Endodermal cell (in vitro differentiated cells): ENCODE results near the gene CWC22. TPM values are rescaled to one million over a fixed set of nuclear protein-coding genes. Genes with fewer than 3 reads are reported as not detected.
"Not testable (repeated sequence)": the region's sequence is repeated elsewhere in the genome, so short reads cannot be mapped to it uniquely, and the experiment has no call there.

Source experiments
- DNase-seq: peaks from one replicate; pipeline ENCODE4 v3.0.0-alpha.2; 2017
- H3K27ac ChIP-seq: 2 replicates; pipeline ENCODE4 v1.5.1; 2013; ENCODE audit warnings: mild to moderate bottlenecking, low read depth, low read length, moderate library complexity
- H3K27me3 ChIP-seq: 2 replicates; pipeline ENCODE4 v1.6.1; 2013; ENCODE audit warnings: mild to moderate bottlenecking, low read length, moderate library complexity; ENCODE audit not compliant: insufficient read depth, control insufficient read depth, poor library complexity, severe bottlenecking
- H3K36me3 ChIP-seq: 2 replicates; pipeline ENCODE4 v1.7.0; 2013; ENCODE audit warnings: mild to moderate bottlenecking, low read length, moderate library complexity; ENCODE audit not compliant: control insufficient read depth, insufficient read depth
- H3K4me1 ChIP-seq: one replicate; pipeline ENCODE4 v1.7.0; 2013; ENCODE audit warnings: low read length; ENCODE audit not compliant: control insufficient read depth, insufficient read depth
- H3K4me3 ChIP-seq: 2 replicates; pipeline ENCODE4 v1.5.1; 2013; ENCODE audit warnings: mild to moderate bottlenecking, low read length, moderate library complexity
- H3K9ac ChIP-seq: 2 replicates; pipeline ENCODE4 v1.6.1; 2013; ENCODE audit warnings: mild to moderate bottlenecking, low read length, moderate library complexity; ENCODE audit not compliant: poor library complexity, severe bottlenecking; ENCODE audit errors: extremely low read depth
- H3K9me3 ChIP-seq: 2 replicates; pipeline ENCODE4 v1.6.1; 2013; ENCODE audit warnings: mild to moderate bottlenecking, low read length, moderate library complexity; ENCODE audit not compliant: control insufficient read depth
- H3K27ac Mint-ChIP-seq: 2 replicates; pipeline ENCODE4 v1.8.0; 2020; ENCODE audit warnings: mixed read lengths
- H3K27me3 Mint-ChIP-seq: 2 replicates; pipeline ENCODE4 v1.8.0; 2021; ENCODE audit warnings: mild to moderate bottlenecking, mixed read lengths; ENCODE audit not compliant: insufficient read depth
- H3K36me3 Mint-ChIP-seq: 2 replicates; pipeline ENCODE4 v1.8.0; 2020; ENCODE audit warnings: low read depth, mixed read lengths
- H3K4me1 Mint-ChIP-seq: 2 replicates; pipeline ENCODE4 v1.8.0; 2020; ENCODE audit warnings: mixed read lengths
- H3K4me3 Mint-ChIP-seq: 2 replicates; pipeline ENCODE4 v1.8.0; 2020; ENCODE audit warnings: mild to moderate bottlenecking, moderate library complexity, mixed read lengths
- H3K9me3 Mint-ChIP-seq: 2 replicates; pipeline ENCODE4 v1.8.0; 2020; ENCODE audit warnings: mild to moderate bottlenecking, mixed read lengths
- CTCF ChIP-seq: fragments of 200-600 bp; sonication (generic); conservative IDR thresholded peaks from 2 replicates; pipeline ENCODE4 v1.5.0; 2021; ENCODE audit warnings: antibody characterized with exemption, mild to moderate bottlenecking
- WGBS, 2 experiments: methylation state at CpG; one replicate each; pipeline versions ENCODE4 v1.1.5 to v1.1.7; 2013; ENCODE audit warnings: missing lambda C conversion rate in 2 of 2, mixed read lengths in 1 of 2; ENCODE audit not compliant: insufficient coverage in 1 of 2, insufficient read length in 1 of 2; 5-methylcytosine and 5-hydroxymethylcytosine counted together
- total RNA-seq, 2 donors: library from RNA; stranded (reverse); fragmentation: NEBNext Ultra II Directional in 1 of 2; extraction: Animal tissue kit (Norgen Biotek cat#: 25700) in 1 of 2; gene quantifications; 2 replicates in 1 of 2; 3 replicates in 1 of 2; pipeline ENCODE4 v1.2.1, GENCODE V29; 2021

Gene CWC22
- total RNA-seq, 2 donors from 2014 or later = 33.4 to 43.5 TPM

- H3K4me3 ChIP-seq = no peak overlapping the region
- Mint-ChIP-seq H3K27me3 (no peaks in the 10 kb centered on the region), H3K27ac (no peak overlapping the region), H3K4me3 (no peak overlapping the region), H3K4me1 (peaks cover 3% of the 10 kb centered on the region), H3K9me3 (peaks cover 3% of the 10 kb centered on the region), H3K36me3 (no peaks in the 10 kb centered on the region)
- TF ChIP-seq CTCF = no peak
- no peak for DNase-seq
- peaks cover 4% of the 10 kb centered on the region for H3K9me3 ChIP-seq
- no peaks in the 10 kb centered on the region for H3K27me3 ChIP-seq
- no peaks in the 10 kb centered on the region for H3K36me3 ChIP-seq
- no peak overlapping the region for H3K27ac ChIP-seq
- no peaks in the 10 kb centered on the region for H3K4me1 ChIP-seq
- WGBS, 2 experiments = 100% methylated on average over 1 of the region's 1 CpG
- no peak overlapping the region for H3K9ac ChIP-seq
Observed at GRCh38 chr2:179936141-179936540, 71.0 kb downstream of the CWC22 start.

GRCh38 chr2:179932786-179933185 is 74.3 kb downstream of the CWC22 start:
- H3K9ac ChIP-seq = no peak overlapping the region
- H3K4me3 Mint-ChIP-seq = no peak overlapping the region
- TF ChIP-seq CTCF = no peak
- H3K36me3 ChIP-seq = no peaks in the 10 kb centered on the region
- peaks cover 3% of the 10 kb centered on the region for H3K4me1 Mint-ChIP-seq
- H3K4me3 ChIP-seq = no peak overlapping the region
- no peak overlapping the region for H3K27ac ChIP-seq
- no peak overlapping the region for H3K27ac Mint-ChIP-seq
- H3K9me3 ChIP-seq = peaks cover 26% of the 10 kb centered on the region
- no peak for DNase-seq
- no peaks in the 10 kb centered on the region for H3K27me3 Mint-ChIP-seq
- H3K36me3 Mint-ChIP-seq = peaks cover 11% of the 10 kb centered on the region
- 97 to 100% methylated on average over 2 of the region's 2 CpGs for WGBS, 2 experiments
- no peaks in the 10 kb centered on the region for H3K4me1 ChIP-seq
- no peaks in the 10 kb centered on the region for H3K27me3 ChIP-seq
- peaks cover 33% of the 10 kb centered on the region for H3K9me3 Mint-ChIP-seq

- no peak for TF ChIP-seq CTCF
- peaks cover 3% of the 10 kb centered on the region for H3K4me1 Mint-ChIP-seq
- peaks cover 38% of the 10 kb centered on the region for H3K9me3 ChIP-seq
- no peak for DNase-seq
- WGBS, 2 experiments = 83% methylated on average over 1 of the region's 3 CpGs; no CpG with 5 or more reads in 1 of the 2 experiments
- no peak overlapping the region for H3K9ac ChIP-seq
- H3K27ac ChIP-seq = no peak overlapping the region
- H3K27me3 ChIP-seq = no peaks in the 10 kb centered on the region
- H3K36me3 ChIP-seq = no peaks in the 10 kb centered on the region
- peaks cover 41% of the 10 kb centered on the region for H3K9me3 Mint-ChIP-seq
- H3K27ac Mint-ChIP-seq = no peak overlapping the region
- H3K4me1 ChIP-seq = no peaks in the 10 kb centered on the region
- no peak overlapping the region for H3K4me3 ChIP-seq
- no peak overlapping the region for H3K4me3 Mint-ChIP-seq
- H3K36me3 Mint-ChIP-seq = peaks cover 11% of the 10 kb centered on the region
- no peaks in the 10 kb centered on the region for H3K27me3 Mint-ChIP-seq
Observed at GRCh38 chr2:179931502-179931901, 75.6 kb downstream of the CWC22 start.

- H3K9me3 Mint-ChIP-seq = peaks cover 55% of the 10 kb centered on the region
- H3K4me1 ChIP-seq = not testable (repeated sequence)
Observed at GRCh38 chr2:179929997-179930396, 77.1 kb downstream of the CWC22 start.

More at GRCh38 chr2:179929997-179930396, 77.1 kb downstream of the CWC22 start:
- H3K4me1 Mint-ChIP-seq, H3K27me3 ChIP-seq, H3K36me3 ChIP-seq, H3K4me3 ChIP-seq, H3K27me3 Mint-ChIP-seq, H3K4me3 Mint-ChIP-seq, H3K27ac Mint-ChIP-seq, DNase-seq, H3K9ac ChIP-seq, H3K27ac ChIP-seq: not testable (repeated sequence)
- peaks cover 11% of the 10 kb centered on the region for H3K36me3 Mint-ChIP-seq
- 95% methylated on average over 1 to 3 of the region's 3 CpGs for WGBS, 2 experiments
- peaks cover 52% of the 10 kb centered on the region for H3K9me3 ChIP-seq
